ENCODE results near the gene SCMH1.

SCMH1 gene

DNA sequence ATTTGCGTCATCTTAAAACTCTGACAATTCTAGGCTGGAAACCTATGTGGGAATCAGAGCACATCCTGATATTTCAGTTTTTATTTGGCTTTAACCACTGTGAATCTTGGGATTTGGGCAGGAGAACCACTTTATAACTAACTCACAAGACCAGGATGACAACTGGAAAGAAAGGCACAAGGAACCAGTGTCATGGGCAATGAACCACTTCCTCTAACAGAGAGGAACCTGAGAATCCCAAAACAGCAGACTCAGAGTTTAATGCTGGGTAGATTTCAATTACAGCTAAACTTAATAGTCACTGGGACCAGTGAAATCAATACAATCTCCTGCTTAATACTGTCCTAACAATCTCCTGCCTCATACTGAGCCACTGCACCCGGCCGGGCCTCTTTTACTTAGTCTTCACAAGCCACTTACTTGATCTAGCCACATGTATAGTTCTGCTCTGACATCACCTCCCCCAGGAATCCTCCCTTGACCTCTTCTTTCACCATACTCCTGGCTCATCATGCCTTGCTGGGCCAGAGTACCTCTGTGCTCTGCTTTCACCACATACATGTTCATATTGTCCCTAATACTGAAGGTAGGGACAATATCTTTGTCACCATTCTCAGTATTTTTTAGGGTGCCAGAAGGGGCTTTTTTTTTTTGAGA, 200.4 kb downstream of the SCMH1 start:
- no peak for FAIRE-seq
- DNase-seq (ENCODE audit: extremely low spot score, insufficient read length, low read depth) = no peak

GRCh38 chr1:41038110-41038509, 204.0 kb downstream of the SCMH1 start:
- DNase-seq (ENCODE audit: extremely low spot score, insufficient read length, low read depth) (no peak), FAIRE-seq (no peak)

GRCh38 chr1:41037116-41037903, 204.8 kb downstream of the SCMH1 start:
- DNase-seq (ENCODE audit: extremely low spot score, insufficient read length, low read depth) (no peak), FAIRE-seq (no peak)

DNA sequence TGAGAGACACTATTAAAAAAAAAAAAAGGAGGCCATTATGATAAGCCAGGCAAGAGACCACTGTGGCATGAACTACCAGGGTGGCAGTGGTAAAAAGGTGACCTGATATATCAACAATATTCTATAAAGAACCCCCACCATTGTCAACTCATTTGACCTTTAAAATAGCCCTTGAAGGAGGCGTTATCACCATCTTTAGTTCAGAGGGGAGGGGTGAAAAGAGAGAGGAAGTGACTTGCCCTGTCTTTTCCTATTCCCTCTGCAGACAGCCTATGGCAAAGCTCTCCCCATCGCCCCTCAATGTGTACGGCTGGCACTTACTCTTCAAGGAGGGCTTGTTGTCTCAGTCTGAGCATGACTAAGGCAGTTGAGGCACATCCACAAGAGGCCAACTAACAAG, 208.8 kb downstream of the SCMH1 start:
- no peak for FAIRE-seq
- DNase-seq (ENCODE audit: extremely low spot score, insufficient read length, low read depth) = no peak

DNA sequence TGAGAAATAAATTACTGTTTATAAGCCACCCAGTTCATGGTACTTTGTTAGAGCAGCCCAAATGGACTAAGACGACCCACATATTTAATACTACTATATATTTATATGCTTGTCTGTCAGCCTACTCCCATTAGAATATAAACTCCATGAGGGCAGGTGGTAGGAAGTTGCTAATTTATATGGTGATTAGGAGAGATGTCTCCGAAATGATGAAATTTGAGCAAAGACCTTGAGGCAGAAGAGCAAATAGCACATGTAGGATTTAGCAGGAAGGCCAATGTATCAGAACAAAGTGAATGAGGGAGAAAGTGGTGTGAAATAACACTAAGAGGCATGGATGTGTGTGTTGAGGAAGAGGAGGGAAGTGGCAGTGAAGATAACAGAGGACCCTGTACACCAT, 210.0 kb downstream of the SCMH1 start:
- no peak for DNase-seq (ENCODE audit: extremely low spot score, insufficient read length, low read depth)
- no peak for FAIRE-seq

- FAIRE-seq = no peak
- DNase-seq (ENCODE audit: extremely low spot score, insufficient read length, low read depth) = no peak
Measured at GRCh38 chr1:41030872-41031616, 211.1 kb downstream of the SCMH1 start.

DNA sequence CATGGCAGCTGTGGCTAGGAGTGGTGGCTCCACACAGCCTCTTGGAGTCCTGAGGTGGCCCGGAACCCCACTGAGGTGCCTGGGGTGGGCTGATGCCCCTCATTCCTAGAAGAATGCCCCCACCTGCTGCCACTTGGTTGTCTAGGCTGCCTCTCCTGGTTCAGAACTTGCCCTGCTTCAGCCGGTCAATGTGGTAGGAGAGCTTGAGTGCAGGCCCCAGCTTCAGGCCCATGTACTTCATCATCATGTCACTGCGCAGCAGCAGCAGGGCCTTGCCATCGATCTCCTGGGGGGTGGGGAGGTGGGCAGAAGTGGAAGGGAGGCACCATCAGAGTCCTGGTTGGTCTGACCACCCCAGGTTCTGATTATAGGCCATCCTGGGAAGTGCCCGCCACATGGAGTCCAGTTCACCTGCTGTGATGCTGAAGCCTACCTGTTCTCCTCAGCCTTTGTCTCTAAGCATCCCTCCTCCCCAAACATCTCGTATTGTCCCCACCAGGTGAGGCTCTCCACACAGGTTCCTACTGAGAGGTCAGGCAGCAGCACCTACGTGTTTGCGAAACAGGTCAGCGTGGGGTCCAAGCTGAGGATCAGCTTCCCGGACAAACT, 214.0 kb downstream of the SCMH1 start:
- FAIRE-seq = no peak
- DNase-seq (ENCODE audit: extremely low spot score, insufficient read length, low read depth) = no peak

- FAIRE-seq (no peak), DNase-seq (ENCODE audit: extremely low spot score, insufficient read length, low read depth) (no peak)
Measured at GRCh38 chr1:41025979-41026819, 215.9 kb downstream of the SCMH1 start.

- FAIRE-seq = no peak
Measured at GRCh38 chr1:41024953-41025352, 217.2 kb downstream of the SCMH1 start.

GRCh38 chr1:41023279-41023990, 218.7 kb downstream of the SCMH1 start:
- FAIRE-seq = no peak
- DNase-seq (ENCODE audit: extremely low spot score, insufficient read length, low read depth) = no peak

More at GRCh38 chr1:41024953-41025352, 217.2 kb downstream of the SCMH1 start:
- no peak for DNase-seq (ENCODE audit: extremely low spot score, insufficient read length, low read depth)

GRCh38 chr1:41022424-41022823, 219.7 kb downstream of the SCMH1 start:
- no peak for DNase-seq (ENCODE audit: extremely low spot score, insufficient read length, low read depth)
- FAIRE-seq = no peak

GRCh38 chr1:41021526-41022308, 220.4 kb downstream of the SCMH1 start, which contains the start of gene SLFNL1:
Gene SLFNL1 (minus strand): TSS chr1:41021725. CDS start chr1:41020660, 1,065 bp downstream.
- DNase-seq (ENCODE audit: extremely low spot score, insufficient read length, low read depth) (no peak), FAIRE-seq (no peak)

DNA sequence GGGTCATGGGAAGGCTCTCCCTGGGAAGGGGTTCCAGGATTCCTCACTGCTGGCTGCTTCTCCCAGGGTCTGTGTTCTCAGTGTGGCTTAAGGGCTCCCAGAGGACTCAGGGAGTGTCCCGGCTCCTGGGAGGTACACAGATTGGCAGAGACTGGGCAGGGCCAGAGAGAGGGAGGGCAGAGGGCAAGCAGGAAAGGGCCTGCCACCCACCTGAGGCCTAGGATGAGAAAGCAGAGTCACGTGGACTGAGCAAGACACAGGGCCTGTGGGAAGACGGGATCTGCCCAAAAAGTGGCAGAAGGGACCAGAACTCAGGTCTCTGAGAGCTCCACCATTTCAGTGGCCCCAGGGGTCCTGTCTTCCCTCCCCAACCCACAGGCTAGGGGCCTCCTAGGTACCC, 221.5 kb downstream of the SCMH1 start:
- FAIRE-seq (no peak), DNase-seq (ENCODE audit: extremely low spot score, insufficient read length, low read depth) (no peak)

DNA sequence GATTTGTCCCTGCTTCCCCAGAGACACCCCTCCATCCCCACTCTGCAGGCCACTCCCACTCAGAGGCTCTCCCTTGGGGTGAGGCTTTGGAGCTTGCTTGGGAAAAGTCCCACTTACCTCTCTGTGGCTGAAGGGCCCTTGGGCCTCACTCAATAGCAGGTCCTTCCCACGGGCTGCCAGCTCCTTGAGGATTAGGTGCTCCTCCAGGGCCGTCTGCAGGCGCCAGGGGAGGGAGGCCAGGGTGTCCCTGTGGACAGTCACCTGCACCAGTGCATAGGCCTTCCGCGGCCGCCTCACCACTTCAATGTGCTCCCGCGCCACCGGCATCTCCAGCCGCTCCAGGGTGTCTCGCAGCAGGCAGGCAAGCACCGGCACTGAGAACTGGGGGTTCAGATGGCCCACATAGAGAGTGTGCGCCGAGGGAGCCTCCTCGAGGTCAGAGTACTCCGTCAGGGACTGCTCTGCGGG, 222.0 kb downstream of the SCMH1 start:
- FAIRE-seq = no peak

DNA sequence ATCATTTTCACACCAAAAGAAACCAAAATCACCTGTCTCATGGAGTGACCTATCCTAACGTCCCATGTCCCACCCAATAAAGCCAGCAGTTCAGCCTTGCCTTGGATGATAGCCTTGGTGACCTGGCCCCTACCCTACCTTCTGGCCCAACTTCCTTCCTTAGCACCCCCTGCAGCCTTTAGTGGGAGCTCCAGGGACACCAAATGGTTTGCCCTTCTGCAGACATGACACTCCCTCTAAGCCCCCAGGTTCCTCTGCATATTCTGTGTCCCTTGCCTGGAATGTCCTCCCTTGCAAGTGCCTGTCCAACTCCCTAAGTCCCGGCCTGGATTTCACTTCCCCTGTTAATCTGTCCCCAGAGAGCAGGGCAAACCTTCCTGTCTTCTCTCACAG, 222.8 kb downstream of the SCMH1 start:
- DNase-seq (ENCODE audit: extremely low spot score, insufficient read length, low read depth) (no peak), FAIRE-seq (no peak)

More for the DNA sequence above, 222.0 kb downstream of the SCMH1 start:
- DNase-seq (ENCODE audit: extremely low spot score, insufficient read length, low read depth) = no peak

- no peak for DNase-seq (ENCODE audit: extremely low spot score, insufficient read length, low read depth)
- FAIRE-seq = no peak
Measured at GRCh38 chr1:41018018-41018410, 224.1 kb downstream of the SCMH1 start.

DNA sequence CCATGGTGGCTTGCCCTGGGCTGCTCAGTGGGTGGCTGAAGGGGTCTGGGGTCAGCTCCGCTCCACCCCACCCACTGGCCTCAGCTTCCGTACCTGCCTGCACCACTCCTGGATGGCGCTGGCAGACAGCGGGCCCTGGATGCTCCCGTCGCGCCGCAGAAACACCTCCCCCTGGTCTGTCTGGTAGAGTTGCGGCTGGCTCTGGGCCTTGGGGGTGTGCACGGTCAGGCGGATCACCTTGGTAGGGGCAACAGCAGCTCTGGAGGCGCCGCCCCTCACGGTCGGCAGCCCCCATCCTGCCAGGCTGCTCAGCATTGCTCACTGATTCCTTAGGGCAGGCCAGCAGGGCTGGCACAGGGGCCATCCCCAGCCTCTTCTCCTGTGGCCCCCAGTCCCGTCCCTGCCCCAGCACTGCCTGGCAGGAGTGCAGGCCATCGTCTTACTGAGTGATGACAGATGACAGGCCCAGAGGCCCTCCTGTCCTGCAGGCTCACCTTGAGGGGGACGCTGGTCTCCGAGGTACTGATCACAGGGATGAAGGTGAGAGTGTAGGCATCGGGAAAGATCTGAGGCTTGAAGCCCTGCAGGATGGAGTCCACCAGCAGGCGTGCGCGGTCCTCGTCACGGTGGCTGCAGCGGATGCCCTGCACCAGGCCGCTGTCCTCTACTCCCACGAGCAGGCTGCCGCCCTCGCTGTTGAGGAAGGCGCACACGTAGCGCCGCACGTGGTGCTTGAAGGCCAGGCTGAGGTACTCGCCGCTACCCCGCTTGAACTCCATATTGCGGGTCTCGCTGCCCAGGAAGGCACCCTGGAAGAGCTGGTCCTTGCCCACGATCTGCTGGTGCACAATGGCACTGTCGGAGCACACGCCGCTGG, 224.7 kb downstream of the SCMH1 start:
- no peak for FAIRE-seq
- DNase-seq (ENCODE audit: extremely low spot score, insufficient read length, low read depth) = no peak
